Upper lobe of left lung (tissue), 6 donors: Measurements from ENCODE around the gene KAT2B. TPM values are rescaled to one million over a fixed set of nuclear protein-coding genes. Genes with fewer than 3 reads are reported as not detected.

ENCODE experiments used
- ATAC-seq, 2 donors: fragments of 200-7000 bp; cut with Tn5 transposase; one replicate each; pipeline ENCODE4 v1.9.1; 2022; ENCODE audit warnings: mild to moderate bottlenecking in 2 of 2, moderate library complexity in 2 of 2; ENCODE audit not compliant: low FRiP score in 2 of 2
- DNase-seq, 2 donors: peaks; one replicate each; pipeline ENCODE4 v3.0.0-alpha.2; 2019 to 2020
- H3K27ac ChIP-seq, 4 donors: fragments of 200-600 bp; sonication (generic); one replicate each; pipeline ENCODE4 v1.5.1; 2016 to 2019
- H3K27me3 ChIP-seq, 4 donors: fragments of 200-600 bp; sonication (generic); one replicate each; pipeline ENCODE4 v1.5.1; 2017 to 2019
- H3K36me3 ChIP-seq, 4 donors: fragments of 200-600 bp; sonication (generic); one replicate each; pipeline ENCODE4 v1.5.1; 2016 to 2019
- H3K4me1 ChIP-seq, 4 donors: fragments of 200-600 bp; sonication (generic); one replicate each; pipeline ENCODE4 v1.5.1; 2018 to 2019
- H3K4me3 ChIP-seq, 4 donors: fragments of 200-600 bp; sonication (generic); one replicate each; pipeline ENCODE4 v1.5.1; 2017 to 2019; ENCODE audit warnings: mild to moderate bottlenecking in 2 of 4, moderate library complexity in 1 of 4
- H3K9me3 ChIP-seq, 4 donors: fragments of 200-600 bp; sonication (generic); one replicate each; pipeline ENCODE4 v1.5.1; 2018 to 2019
- CTCF ChIP-seq, 6 experiments: fragments of 450-650 bp in 4 of 6; fragments of 200-600 bp in 2 of 6; sonication (generic) in 2 of 6; IDR thresholded peaks; one replicate each; pipeline ENCODE4 v1.5.1; 2016 to 2019; ENCODE audit warnings: antibody characterized with exemption in 6 of 6
- EP300 ChIP-seq, 4 donors: sonication (generic); formaldehyde crosslinking; IDR thresholded peaks; one replicate each; pipeline ENCODE4 v1.5.1; 2017; ENCODE audit warnings: antibody characterized with exemption in 4 of 4, control low read depth in 2 of 4
- POLR2A ChIP-seq, 4 donors: fragments of 450-650 bp; IDR thresholded peaks; one replicate each; pipeline ENCODE4 v1.5.1; 2016 to 2017; ENCODE audit warnings: antibody characterized with exemption in 4 of 4, mild to moderate bottlenecking in 2 of 4
- POLR2AphosphoS5 ChIP-seq, 2 donors: sonication (generic); formaldehyde crosslinking; IDR thresholded peaks; one replicate each; pipeline ENCODE4 v1.5.1; 2017; ENCODE audit warnings: antibody characterized with exemption in 2 of 2
- WGBS, 2 donors: methylation state at CpG; one replicate each; pipeline ENCODE4 v1.1.5; 2017 to 2018; 5-methylcytosine and 5-hydroxymethylcytosine counted together
- total RNA-seq, 6 donors: library from RNA; depleted of rRNA in 4 of 6; stranded (reverse); fragments of >200 nt in 4 of 6; gene quantifications; one replicate each; pipeline versions ENCODE4 v1.1.0 to v1.2.1, GENCODE V29; 2016 to 2021
- donor health status: DM: no; HTN: no; CAD: no; lungs with moderate emphysema.
- donor health status: DM: no; HTN: yes; CAD: no; lungs with severe emphysema.

KAT2B gene
- total RNA-seq, 6 donors from 2014 or later: 19.3 to 58.9 (median 31.9) TPM

GRCh38 chr3:20083953-20084352, 43.7 kb downstream of the KAT2B start:
- H3K36me3 ChIP-seq: peaks cover 0 to 5% (median 0%) of the 10 kb centered on the region in 4 donors
- DNase-seq (no peak), ATAC-seq (no peak)
- H3K4me3 ChIP-seq: no peak overlapping the region
- H3K4me1 ChIP-seq: peaks cover 0 to 14% (median 4%) of the 10 kb centered on the region in 4 donors
- H3K27me3 ChIP-seq: no peaks in the 10 kb centered on the region
- H3K9me3 ChIP-seq: no peaks in the 10 kb centered on the region
- WGBS, 2 donors: 94 to 97% methylated on average over 2 of the region's 2 CpGs
- no peak for TF ChIP-seq POLR2AphosphoS5 (IDR thresholded peaks at IDR 0.05)
- no peak for TF ChIP-seq POLR2A (IDR thresholded peaks at IDR 0.05)
- no peak for TF ChIP-seq EP300 (IDR thresholded peaks at IDR 0.05)
- TF ChIP-seq CTCF (IDR thresholded peaks at IDR 0.05): no peak
- no peak overlapping the region for H3K27ac ChIP-seq

GRCh38 chr3:20091331-20092047, 51.2 kb downstream of the KAT2B start:
- ATAC-seq: no peak
- WGBS, 2 donors: 83 to 84% methylated on average over 2 of the region's 2 CpGs

GRCh38 chr3:20095470-20095869, 55.2 kb downstream of the KAT2B start:
- no peak for ATAC-seq
- H3K27ac ChIP-seq: no peak overlapping the region
- peaks cover 3 to 7% (median 6%) of the 10 kb centered on the region in 4 donors for H3K4me1 ChIP-seq
- 97 to 98% methylated on average over 4 of the region's 4 CpGs for WGBS, 2 donors
- DNase-seq: no peak
- H3K36me3 ChIP-seq: peaks cover 0 to 10% (median 3%) of the 10 kb centered on the region in 4 donors
- no peaks in the 10 kb centered on the region for H3K27me3 ChIP-seq
- H3K9me3 ChIP-seq: no peaks in the 10 kb centered on the region
- no peak for TF ChIP-seq EP300 (IDR thresholded peaks at IDR 0.05)
- TF ChIP-seq CTCF (IDR thresholded peaks at IDR 0.05): no peak
- TF ChIP-seq POLR2AphosphoS5 (IDR thresholded peaks at IDR 0.05): no peak
- no peak for TF ChIP-seq POLR2A (IDR thresholded peaks at IDR 0.05)
- no peak overlapping the region for H3K4me3 ChIP-seq

More at GRCh38 chr3:20091331-20092047, 51.2 kb downstream of the KAT2B start:
- Histone ChIP-seq H3K9me3 (peaks cover 0 to 7% (median 0%) of the 10 kb centered on the region in 4 donors), H3K27ac (no peak overlapping the region), H3K4me3 (no peak overlapping the region), H3K36me3 (peaks cover 0 to 8% (median 5%) of the 10 kb centered on the region in 4 donors), H3K4me1 (peaks cover 2 to 7% (median 4%) of the 10 kb centered on the region in 4 donors), H3K27me3 (no peaks in the 10 kb centered on the region)
- TF ChIP-seq POLR2AphosphoS5 (IDR thresholded peaks at IDR 0.05): no peak
- TF ChIP-seq POLR2A (IDR thresholded peaks at IDR 0.05): no peak
- TF ChIP-seq CTCF (IDR thresholded peaks at IDR 0.05): no peak
- TF ChIP-seq EP300 (IDR thresholded peaks at IDR 0.05): no peak
- DNase-seq: no peak

GRCh38 chr3:20096135-20096685, 56.0 kb downstream of the KAT2B start:
- Histone ChIP-seq H3K27ac (no peak overlapping the region), H3K27me3 (no peaks in the 10 kb centered on the region), H3K36me3 (peaks cover 0 to 14% (median 3%) of the 10 kb centered on the region in 4 donors), H3K9me3 (no peaks in the 10 kb centered on the region), H3K4me1 (peaks cover 3 to 7% (median 6%) of the 10 kb centered on the region in 4 donors), H3K4me3 (no peak overlapping the region)
- DNase-seq: no peak
- TF ChIP-seq POLR2AphosphoS5 (IDR thresholded peaks at IDR 0.05) (no peak), POLR2A (IDR thresholded peaks at IDR 0.05) (no peak), CTCF (IDR thresholded peaks at IDR 0.05) (no peak), EP300 (IDR thresholded peaks at IDR 0.05) (no peak)
- ATAC-seq: no peak
- WGBS, 2 donors: 63 to 66% methylated on average over 3 of the region's 3 CpGs
